ENCODE data around the gene CLK1. TPM values are rescaled to one million over a fixed set of nuclear protein-coding genes. Genes with fewer than 3 reads are reported as not detected.
"Not testable (repeated sequence)": the region's sequence is repeated elsewhere in the genome, so short reads cannot be mapped to it uniquely, and the experiment has no call there.

CLK1 gene
- total RNA-seq, 1 donor from 2014 or later = 69.2 TPM

- TF ChIP-seq CTCF (conservative IDR thresholded peaks at IDR 0.05) = no peak
- no peak for DNase-seq (ENCODE audit: low read depth, low spot score)
- no peaks in the 10 kb centered on the region for H3K4me1 Mint-ChIP-seq
- H3K36me3 Mint-ChIP-seq (ENCODE audit: low read depth) = no peaks in the 10 kb centered on the region
- H3K27ac Mint-ChIP-seq (ENCODE audit: unreplicated experiment) = no peak overlapping the region
- H3K9me3 Mint-ChIP-seq = no peaks in the 10 kb centered on the region
- no peaks in the 10 kb centered on the region for H3K27me3 Mint-ChIP-seq (ENCODE audit: low read depth)
- H3K4me3 Mint-ChIP-seq = no peak overlapping the region
Measured at GRCh38 chr2:200828104-200828503, 36.4 kb downstream of the CLK1 start.

- no peak for DNase-seq (ENCODE audit: low read depth, low spot score)
- Mint-ChIP-seq H3K9me3 (no peaks in the 10 kb centered on the region), H3K27me3 (ENCODE audit: low read depth) (no peaks in the 10 kb centered on the region), H3K36me3 (ENCODE audit: low read depth) (peaks cover 16% of the 10 kb centered on the region), H3K4me3 (no peak overlapping the region), H3K27ac (ENCODE audit: unreplicated experiment) (no peak overlapping the region), H3K4me1 (no peaks in the 10 kb centered on the region)
- no peak for TF ChIP-seq CTCF (conservative IDR thresholded peaks at IDR 0.05)
Measured at GRCh38 chr2:200821686-200822245, 42.7 kb downstream of the CLK1 start.

- Mint-ChIP-seq H3K9me3 (no peaks in the 10 kb centered on the region), H3K27ac (ENCODE audit: unreplicated experiment) (no peak overlapping the region), H3K27me3 (ENCODE audit: low read depth) (no peaks in the 10 kb centered on the region), H3K4me1 (peaks cover under 1% of the 10 kb centered on the region), H3K4me3 (no peak overlapping the region), H3K36me3 (ENCODE audit: low read depth) (peaks cover 22% of the 10 kb centered on the region)
- no peak for DNase-seq (ENCODE audit: low read depth, low spot score)
- TF ChIP-seq CTCF (conservative IDR thresholded peaks at IDR 0.05) = no peak
Measured at GRCh38 chr2:200820573-200821234, 43.8 kb downstream of the CLK1 start.

GRCh38 chr2:200818732-200819131 is 45.7 kb downstream of the CLK1 start:
- DNase-seq (ENCODE audit: low read depth, low spot score); H3K4me3 Mint-ChIP-seq; H3K9me3 Mint-ChIP-seq; H3K27me3 Mint-ChIP-seq (ENCODE audit: low read depth): not testable (repeated sequence)
- Mint-ChIP-seq H3K36me3 (ENCODE audit: low read depth) (peaks cover 35% of the 10 kb centered on the region), H3K27ac (ENCODE audit: unreplicated experiment) (peak overlapping the region; percentile 43), H3K4me1 (peaks cover 13% of the 10 kb centered on the region)

GRCh38 chr2:200814917-200815316 is 49.5 kb downstream of the CLK1 start:
- TF ChIP-seq CTCF (conservative IDR thresholded peaks at IDR 0.05) = no peak
- no peaks in the 10 kb centered on the region for H3K9me3 Mint-ChIP-seq
- no peaks in the 10 kb centered on the region for H3K27me3 Mint-ChIP-seq (ENCODE audit: low read depth)
- DNase-seq (ENCODE audit: low read depth, low spot score) = no peak
- peak overlapping the region; percentile 80 for H3K4me3 Mint-ChIP-seq
- H3K4me1 Mint-ChIP-seq = peaks cover 37% of the 10 kb centered on the region
- peaks cover 29% of the 10 kb centered on the region for H3K36me3 Mint-ChIP-seq (ENCODE audit: low read depth)
- no peak overlapping the region for H3K27ac Mint-ChIP-seq (ENCODE audit: unreplicated experiment)

- Mint-ChIP-seq H3K4me3 (peak overlapping the region; percentile 80), H3K36me3 (ENCODE audit: low read depth) (peaks cover 29% of the 10 kb centered on the region), H3K9me3 (no peaks in the 10 kb centered on the region), H3K4me1 (peaks cover 41% of the 10 kb centered on the region), H3K27ac (ENCODE audit: unreplicated experiment) (no peak overlapping the region), H3K27me3 (ENCODE audit: low read depth) (no peaks in the 10 kb centered on the region)
- no peak for DNase-seq (ENCODE audit: low read depth, low spot score)
- TF ChIP-seq CTCF (conservative IDR thresholded peaks at IDR 0.05) = no peak
Measured at GRCh38 chr2:200814276-200814815, 50.1 kb downstream of the CLK1 start.
